Liver (tissue), 3 donors: ENCODE measurements around the gene INHBB.

ENCODE experiments used
- CTCF ChIP-seq: fragments of 150-350 bp; IDR thresholded peaks from 2 replicates; pipeline ENCODE4 v1.5.1; 2017; ENCODE audit warnings: improper control_type of control experiment, low read depth, low read length; ENCODE audit not compliant: missing input control
- GABPA ChIP-seq, 2 donors: IDR thresholded peaks in 1 of 2; conservative IDR thresholded peaks in 1 of 2; 2 replicates each; pipeline ENCODE4 v1.6.1; 2016; ENCODE audit warnings: antibody characterized with exemption in 2 of 2, mild to moderate bottlenecking in 1 of 2, moderate library complexity in 1 of 2
- JUND ChIP-seq, 2 donors: IDR thresholded peaks; 2 replicates each; pipeline ENCODE4 v1.6.1; 2016; ENCODE audit warnings: antibody characterized with exemption in 2 of 2
- MAX ChIP-seq: IDR thresholded peaks from 2 replicates; pipeline ENCODE4 v1.6.1; 2016; ENCODE audit warnings: antibody characterized with exemption
- RAD21 ChIP-seq, 2 donors: IDR thresholded peaks; 2 replicates each; pipeline ENCODE4 v1.6.1; 2016; ENCODE audit warnings: antibody characterized with exemption in 2 of 2, mild to moderate bottlenecking in 2 of 2
- REST ChIP-seq: IDR thresholded peaks from 2 replicates; pipeline ENCODE4 v1.6.1; 2016; ENCODE audit warnings: antibody characterized with exemption, mild to moderate bottlenecking
- RXRA ChIP-seq, 2 donors: IDR thresholded peaks; 2 replicates each; pipeline ENCODE4 v1.6.1; 2017 to 2018; ENCODE audit warnings: antibody characterized with exemption in 2 of 2, mild to moderate bottlenecking in 1 of 2
- SP1 ChIP-seq: IDR thresholded peaks from 2 replicates; pipeline ENCODE4 v1.6.1; 2018; ENCODE audit warnings: antibody characterized with exemption, mild to moderate bottlenecking
- TAF1 ChIP-seq: conservative IDR thresholded peaks from 2 replicates; pipeline ENCODE4 v1.6.1; 2016; ENCODE audit warnings: antibody characterized with exemption, mild to moderate bottlenecking
- YY1 ChIP-seq: IDR thresholded peaks from 2 replicates; pipeline ENCODE4 v1.6.1; 2016; ENCODE audit warnings: antibody characterized with exemption, mild to moderate bottlenecking
- donor health status: healthy.
- donor health status: healthy.

DNA sequence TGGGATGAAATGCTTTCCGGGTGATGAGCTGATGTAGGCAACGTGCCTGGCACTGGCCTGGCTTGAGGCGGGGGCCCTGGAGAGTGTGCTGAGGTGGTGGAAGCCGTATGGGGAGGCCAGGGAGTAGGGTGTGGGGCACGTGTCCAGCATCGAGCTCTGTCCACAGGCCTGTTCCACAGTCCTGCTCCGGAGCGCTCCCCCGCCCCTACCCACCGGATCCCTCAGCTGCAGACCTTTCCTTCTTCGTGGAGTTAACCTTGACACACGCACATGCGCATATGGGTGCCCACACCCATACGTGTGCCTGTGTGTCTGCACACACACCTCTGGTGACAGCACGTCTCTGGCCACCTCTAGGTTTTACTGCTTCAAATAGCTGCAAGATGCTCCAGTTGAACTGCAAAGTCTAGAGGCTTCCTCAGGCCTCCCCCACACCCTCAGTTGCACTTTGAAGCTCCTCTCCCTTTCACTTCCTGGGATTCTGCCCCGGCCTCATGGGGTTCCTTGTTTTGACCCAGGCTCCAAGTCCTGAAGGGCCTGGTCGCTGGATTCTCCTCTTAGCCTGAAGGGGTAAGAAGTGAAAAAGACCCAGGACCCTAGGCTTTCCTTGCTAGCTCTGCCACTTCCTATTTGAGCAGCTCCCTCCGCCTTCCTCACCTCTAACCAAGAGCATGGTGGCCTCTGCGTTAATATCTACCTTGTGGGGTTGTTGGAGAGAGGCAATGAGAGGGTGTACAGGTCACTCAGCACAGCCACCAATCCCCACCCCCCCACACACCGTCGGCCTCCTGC, 49.5 kb downstream of the INHBB start:
- TF ChIP-seq REST (no peak), CTCF (no peak), RAD21 (IDR thresholded peaks at IDR 0.05) (no peak), MAX (no peak), YY1 (no peak), GABPA (IDR thresholded peaks at IDR 0.05 in 1 of 2, conservative IDR thresholded peaks at IDR 0.05 in 1 of 2) (no peak), RXRA (IDR thresholded peaks at IDR 0.05) (no peak), JUND (IDR thresholded peaks at IDR 0.05) (no peak), SP1 (no peak), TAF1 (no peak)
